Smooth muscle cell of the brain vasculature (primary cell): ENCODE data around the gene TBC1D1.

Source experiments
- DNase-seq: peaks from one replicate; pipeline ENCODE4 v3.0.0-alpha.2; 2012; ENCODE audit warnings: low read depth, low spot score

The TBC1D1 gene, protein sequence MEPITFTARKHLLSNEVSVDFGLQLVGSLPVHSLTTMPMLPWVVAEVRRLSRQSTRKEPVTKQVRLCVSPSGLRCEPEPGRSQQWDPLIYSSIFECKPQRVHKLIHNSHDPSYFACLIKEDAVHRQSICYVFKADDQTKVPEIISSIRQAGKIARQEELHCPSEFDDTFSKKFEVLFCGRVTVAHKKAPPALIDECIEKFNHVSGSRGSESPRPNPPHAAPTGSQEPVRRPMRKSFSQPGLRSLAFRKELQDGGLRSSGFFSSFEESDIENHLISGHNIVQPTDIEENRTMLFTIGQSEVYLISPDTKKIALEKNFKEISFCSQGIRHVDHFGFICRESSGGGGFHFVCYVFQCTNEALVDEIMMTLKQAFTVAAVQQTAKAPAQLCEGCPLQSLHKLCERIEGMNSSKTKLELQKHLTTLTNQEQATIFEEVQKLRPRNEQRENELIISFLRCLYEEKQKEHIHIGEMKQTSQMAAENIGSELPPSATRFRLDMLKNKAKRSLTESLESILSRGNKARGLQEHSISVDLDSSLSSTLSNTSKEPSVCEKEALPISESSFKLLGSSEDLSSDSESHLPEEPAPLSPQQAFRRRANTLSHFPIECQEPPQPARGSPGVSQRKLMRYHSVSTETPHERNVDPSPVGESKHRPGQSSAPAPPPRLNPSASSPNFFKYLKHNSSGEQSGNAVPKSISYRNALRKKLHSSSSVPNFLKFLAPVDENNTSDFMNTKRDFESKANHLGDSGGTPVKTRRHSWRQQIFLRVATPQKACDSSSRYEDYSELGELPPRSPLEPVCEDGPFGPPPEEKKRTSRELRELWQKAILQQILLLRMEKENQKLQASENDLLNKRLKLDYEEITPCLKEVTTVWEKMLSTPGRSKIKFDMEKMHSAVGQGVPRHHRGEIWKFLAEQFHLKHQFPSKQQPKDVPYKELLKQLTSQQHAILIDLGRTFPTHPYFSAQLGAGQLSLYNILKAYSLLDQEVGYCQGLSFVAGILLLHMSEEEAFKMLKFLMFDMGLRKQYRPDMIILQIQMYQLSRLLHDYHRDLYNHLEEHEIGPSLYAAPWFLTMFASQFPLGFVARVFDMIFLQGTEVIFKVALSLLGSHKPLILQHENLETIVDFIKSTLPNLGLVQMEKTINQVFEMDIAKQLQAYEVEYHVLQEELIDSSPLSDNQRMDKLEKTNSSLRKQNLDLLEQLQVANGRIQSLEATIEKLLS (N-terminal part only)

DNA sequence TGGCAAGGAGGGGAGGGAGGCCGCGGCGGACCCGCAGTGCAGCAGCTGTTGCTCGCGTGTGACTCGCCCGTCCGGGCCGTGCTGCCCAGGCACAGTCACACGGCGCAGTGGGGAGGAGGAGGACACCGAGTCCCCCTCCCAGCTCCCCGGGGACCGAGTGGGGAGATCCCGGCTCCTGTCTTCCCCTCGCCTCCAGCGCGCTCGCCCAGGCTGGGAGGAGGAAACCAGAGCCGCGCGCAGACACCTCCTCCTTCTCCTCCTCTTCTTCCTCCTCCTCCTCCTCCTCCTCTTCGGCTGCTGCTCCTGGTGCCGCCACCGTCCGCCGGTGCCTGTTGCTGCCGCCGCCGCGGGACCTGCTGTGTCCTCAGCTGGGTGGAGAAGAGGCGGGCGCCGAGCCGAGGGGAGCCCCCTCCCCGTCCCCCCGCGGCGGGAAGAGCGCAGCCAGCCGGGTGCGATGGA is at the start of gene TBC1D1:
TBC1D1 (plus strand) TSS at position 284 of the 459 bp plus-strand sequence. CDS start 11,012 bp downstream, outside the sequence.
- no peak for DNase-seq

DNA sequence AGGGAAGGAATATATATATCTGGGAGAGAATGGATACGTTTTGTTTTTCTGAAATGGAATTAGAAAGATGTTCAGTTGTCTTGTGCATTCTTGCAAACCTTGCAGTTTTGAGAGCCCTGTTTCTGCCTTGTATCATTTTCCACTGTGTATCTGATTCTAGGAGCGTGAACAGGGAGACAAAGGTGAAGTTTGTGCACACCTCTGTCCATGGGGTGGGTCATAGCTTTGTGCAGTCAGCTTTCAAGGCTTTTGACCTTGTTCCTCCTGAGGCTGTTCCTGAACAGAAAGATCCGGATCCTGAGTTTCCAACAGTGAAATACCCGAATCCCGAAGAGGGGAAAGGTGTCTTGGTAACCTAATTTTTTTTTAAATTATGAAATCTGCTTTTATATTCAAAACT is 46.7 kb upstream of the TBC1D1 start:
- no peak for DNase-seq

DNA sequence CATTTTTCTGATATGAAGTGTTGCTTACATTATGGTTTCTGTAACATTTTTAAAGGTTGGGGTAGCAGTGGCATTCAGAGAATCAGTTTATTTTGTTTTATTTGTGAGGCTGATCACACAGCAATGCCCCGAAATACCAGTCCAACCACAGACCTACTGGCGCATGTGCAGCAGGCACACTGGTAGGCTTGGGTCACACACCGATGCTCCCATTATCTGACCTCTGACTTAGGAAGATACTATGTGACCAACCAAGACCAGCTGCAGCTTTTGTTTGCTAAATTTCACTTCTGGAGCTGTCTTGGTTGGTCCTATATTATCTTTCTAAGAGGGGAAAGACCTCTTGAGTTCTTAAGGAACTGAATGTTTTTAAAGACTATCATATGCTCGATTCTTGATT is 45.7 kb upstream of the TBC1D1 start:
- no peak for DNase-seq

DNA sequence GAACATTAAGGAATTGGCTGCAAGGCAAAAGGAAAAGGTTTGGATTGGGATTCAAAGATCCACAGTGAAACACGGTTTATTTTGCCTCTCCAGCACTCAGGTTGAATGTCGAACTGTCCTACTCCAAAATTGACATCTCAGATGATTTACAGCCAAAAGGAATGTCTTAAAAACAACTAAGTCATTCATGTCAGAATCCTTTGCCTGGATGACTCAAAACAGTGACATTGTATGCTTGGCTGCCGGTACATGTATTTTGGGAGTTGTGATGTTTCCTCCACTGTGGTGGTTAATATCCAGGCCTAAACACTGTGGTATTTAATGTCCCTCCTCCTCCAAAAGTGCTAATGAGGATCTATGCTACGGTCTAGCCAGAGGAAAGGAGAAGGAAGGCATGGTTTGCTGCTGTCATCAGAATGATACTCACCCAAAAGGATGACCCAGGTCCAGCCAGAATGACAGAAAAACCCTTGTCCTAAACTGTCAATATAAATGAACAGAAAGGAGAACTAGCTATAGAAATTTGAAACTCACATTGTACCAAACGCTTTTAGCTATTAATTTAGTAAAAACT is 43.5 kb upstream of the TBC1D1 start:
- DNase-seq, result no peak

DNA sequence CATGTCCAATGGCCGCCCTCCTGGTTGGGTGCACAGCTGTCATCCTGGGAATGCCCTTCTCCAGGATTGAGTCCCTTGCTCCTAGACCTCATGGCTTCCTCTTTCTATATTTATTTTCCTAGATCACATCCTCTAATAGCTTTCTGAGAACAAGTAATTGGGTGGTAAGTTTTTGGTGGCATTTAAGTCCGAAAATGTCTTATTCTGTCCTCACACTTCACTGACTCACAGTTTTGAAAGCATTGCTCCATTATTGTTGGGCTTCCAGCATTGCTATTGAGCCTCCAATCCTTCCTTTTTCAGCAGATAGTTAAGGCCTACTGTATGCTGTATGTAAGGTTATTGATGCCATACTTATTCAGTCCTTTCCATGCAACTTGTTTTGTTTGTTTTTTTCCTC is 38.5 kb upstream of the TBC1D1 start:
- DNase-seq, result no peak

DNA sequence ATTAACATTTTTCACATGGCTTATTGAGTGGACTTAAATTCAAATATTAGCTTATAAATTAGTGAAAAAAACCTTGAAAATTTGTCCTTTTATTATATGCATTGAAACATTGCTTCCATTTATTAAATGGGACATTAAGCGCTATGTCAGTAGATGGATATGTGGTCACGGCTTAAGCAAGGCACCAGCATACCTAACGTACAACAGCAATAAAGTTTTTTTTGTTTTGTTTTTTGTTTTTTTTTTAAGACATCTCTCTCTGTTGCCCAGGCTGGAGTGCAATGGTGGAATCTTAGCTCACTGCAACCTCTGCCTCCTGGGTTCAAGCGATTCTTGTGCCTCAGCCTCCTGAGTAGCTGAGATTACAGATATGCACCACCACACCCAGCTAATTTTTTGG is 32.8 kb upstream of the TBC1D1 start:
- no peak for DNase-seq

DNA sequence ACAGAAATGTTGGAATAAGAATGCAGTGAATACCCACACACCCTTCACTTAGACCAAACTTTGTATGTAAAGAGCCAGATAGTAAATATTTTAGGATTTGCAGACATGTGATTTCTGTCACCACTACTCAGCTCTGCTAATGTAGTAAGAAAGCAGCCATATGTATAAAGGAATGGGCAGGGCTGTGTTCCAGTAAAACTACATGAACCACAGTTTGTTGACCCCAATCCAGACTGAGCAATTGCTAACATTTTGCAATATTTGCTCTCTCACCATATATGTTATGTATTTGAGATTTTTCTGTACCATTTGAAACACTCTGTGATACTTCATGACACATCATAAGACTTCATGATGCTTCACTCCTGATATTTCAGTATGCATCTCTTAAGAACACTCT is 32.0 kb upstream of the TBC1D1 start:
- DNase-seq, result no peak

DNA sequence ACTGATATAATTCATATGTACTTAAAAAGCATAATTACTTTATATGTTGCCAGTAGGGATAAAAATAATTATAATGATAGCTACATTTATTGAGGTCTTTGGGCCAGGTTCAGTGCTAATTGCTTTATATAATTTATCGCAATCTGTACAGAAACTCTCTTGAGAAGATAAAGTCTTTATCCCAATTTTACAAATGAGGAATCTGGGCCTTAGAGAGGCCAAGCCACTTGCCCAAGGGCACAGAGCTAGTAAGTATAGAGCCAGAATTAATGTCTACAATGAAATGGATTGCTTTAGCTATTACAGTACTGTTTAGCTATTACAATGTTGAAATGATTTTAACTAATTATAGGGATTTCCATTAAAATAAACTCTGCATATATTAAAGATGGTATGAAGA is 30.6 kb upstream of the TBC1D1 start:
- DNase-seq, result no peak

DNA sequence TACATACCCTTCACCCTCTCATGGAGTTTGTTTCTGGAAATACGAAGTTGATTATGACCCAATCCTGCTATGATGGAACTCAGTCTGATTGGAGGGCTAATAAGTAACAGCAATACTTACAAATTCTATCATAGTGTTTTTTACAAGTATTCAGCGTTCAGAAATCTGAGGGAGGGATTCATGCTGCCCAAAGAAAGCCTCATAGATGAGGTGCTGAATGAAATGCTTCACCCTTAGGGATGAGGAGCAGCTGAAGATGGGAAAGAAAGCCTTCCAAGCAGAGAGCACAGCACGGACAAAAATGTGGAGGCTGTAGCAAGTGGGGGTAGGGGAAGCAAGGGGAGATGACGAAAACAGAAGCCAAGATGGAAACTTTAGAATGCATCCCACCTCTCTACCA is 27.9 kb upstream of the TBC1D1 start:
- no peak for DNase-seq

DNA sequence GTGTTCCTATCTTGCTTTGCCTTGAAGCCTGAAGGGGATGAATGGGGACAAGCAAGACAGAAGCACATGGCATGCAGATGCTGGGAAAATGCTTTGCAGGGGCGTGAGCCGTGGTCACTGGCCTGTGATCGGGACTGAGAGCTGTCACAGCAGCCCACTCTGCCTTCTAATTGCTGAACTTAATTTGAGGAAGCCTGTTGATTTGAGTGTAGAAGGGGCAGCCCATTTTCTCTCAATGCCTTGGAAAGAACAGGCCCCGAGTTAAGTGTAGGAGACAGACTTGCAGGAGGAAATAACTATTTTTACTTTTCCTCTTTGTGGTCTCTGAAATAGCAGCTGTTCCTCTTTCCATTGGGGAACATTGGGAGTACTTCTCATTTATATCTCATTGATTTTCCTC is 26.1 kb upstream of the TBC1D1 start:
- DNase-seq, result no peak

DNA sequence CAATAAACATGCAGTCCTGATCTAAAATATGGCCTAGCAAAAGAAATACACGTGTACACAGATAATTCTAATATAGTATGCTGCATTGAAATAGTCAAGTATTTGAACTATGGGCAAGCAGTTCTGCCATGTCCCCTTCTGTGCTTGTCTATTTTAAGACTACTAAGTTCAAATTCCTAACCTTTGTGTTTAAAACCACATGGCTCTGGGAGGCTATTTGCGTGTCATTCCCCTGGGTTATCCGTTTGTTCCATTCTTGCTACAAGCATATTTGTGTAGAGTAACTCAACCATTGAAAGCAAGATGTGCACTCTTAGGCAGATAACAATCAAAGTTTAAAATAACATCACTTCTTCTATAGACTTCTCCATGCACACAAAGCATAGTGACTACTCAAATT is 25.4 kb upstream of the TBC1D1 start:
- DNase-seq, result peak; percentile 23

DNA sequence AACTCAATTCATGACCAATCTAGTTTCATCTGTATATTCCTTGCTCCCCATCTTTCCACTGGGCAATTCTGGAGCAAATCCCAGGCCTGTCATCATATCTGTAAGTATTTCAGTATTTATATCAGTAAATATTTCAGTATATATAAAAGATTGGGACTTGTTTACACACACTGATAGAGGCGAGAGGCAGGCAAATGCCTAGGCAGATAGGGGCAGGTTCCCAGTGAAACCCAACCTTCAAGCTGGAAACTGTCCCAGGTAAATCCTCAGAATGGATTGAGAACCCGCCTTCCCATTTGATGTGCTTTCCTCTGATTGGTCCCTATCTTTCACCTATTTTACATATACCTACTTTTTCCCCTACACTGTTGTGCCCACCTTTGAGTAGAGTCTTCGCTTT is 23.8 kb upstream of the TBC1D1 start:
- DNase-seq, result no peak

DNA sequence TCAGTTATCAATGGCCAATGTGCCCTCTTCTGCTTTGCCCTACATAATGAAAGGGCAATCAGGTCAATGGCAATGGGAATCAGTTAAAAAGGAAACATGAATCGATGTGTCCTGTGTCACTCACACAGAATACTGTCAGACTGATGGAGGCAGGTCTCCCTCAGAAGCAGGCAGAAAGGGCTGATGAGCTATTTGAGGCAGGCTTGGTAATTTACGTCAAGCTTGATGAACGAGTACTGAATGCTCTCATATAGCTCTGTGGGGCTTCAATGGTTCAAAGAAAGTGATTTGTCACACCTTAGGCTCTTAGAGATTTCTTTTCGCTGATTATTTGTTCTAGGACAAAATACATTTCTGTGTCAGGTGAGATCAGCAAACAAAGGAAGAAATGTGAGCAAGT is 22.6 kb upstream of the TBC1D1 start:
- DNase-seq, result no peak

DNA sequence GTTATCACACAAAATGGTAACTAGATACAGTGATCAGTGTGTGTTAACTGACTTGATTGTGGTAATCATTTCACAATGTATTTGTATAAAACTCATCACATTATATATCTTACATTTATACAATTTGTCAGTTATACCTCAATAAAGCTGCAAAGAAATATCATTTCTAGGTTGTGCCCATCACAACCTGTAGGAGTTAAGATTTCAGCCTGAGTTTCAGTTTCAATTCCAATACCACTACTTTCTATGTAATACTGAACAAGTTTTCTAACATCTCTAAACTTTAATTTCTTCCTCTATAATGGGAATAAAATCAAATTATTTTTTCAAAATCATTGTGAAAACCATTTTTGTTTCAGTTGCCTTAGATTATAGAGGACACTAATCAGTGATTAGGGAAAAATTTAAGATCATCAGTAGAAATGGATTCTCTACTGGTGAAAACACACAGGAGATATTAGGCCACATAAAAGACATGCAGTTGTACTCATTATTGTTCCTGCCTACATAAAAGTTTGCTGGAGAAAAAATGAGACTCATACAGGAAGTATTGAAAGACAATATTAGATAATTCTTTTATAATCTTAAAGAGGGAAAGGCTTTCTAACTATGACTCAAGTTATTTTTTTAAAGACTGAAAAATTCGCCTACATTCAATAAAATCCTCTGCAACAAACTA is 18.4 kb upstream of the TBC1D1 start:
- DNase-seq, result no peak

DNA sequence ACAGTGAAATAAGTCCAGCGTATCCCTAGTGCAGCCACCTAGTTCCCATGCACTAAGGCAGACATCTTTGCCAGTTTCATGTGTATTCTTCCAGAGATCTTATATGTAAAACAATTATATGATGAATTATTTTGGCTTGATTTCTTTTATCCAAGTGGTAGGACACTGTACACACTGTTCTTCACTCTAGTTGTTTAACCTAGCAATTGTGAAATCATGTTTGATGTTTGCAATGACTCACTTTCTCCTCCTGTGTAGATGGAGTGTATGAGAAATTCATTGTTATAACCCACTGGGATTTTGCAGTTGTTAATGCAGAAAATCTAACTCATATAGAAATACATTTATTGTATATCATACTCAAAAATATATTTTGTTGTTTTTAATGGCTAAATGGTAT is 17.5 kb upstream of the TBC1D1 start:
- peak; percentile 39 for DNase-seq

DNA sequence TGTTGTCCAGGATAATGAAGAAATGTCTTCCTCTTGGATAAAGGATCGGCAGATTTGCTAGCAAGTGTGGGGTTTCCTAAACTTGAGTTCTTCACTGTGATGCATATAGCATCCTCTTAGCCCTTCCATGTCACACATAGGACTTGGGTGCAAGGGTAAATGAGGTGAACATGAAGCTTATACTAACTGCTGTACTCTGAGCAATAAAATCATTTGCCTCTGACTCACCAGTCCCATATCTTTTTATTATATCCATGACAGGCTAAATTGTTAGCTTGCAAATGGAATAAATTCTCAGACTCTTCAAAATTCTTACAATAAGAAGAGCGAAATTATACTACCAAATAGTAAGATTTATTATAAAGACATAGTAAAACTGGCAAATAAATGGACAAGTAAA is 14.7 kb upstream of the TBC1D1 start:
- no peak for DNase-seq

DNA sequence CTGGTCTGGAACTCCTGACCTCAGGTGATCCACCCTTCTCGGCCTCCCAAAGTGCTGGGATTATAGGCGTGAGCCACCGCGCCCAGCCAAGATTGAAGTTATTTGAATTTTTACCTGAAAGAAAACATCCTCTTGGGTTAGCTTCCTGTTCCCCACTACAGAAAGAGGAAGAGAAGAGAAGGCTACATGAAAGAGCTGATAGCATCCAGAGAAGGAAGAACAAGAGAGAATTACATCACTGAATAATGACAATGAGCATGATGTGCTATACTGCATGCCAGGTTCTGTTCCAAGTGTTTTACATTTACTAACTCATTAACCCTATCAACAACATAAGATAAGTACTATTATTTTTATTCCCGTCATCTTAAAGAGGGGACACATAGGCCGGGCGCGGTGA is 11.5 kb upstream of the TBC1D1 start:
- DNase-seq, result no peak

DNA sequence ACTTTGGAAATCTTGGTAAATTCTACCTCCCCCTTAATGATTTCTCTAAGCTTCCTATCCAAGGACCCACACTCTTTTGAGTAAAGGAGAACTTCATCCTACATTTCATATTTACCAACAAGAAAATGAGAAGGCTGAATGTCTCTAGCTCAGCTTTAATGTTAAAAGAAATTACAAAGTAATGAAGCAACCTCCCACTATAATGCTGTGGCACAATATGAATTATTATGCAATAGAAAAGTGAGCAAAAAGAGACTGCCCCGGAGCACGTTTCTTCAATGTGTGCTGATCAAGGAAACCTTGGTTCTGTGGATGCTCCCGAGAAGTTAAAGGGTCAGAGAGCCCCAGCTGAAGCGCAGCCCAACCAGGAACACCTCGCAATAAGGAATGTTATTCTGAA is 9.1 kb upstream of the TBC1D1 start:
- no peak for DNase-seq

DNA sequence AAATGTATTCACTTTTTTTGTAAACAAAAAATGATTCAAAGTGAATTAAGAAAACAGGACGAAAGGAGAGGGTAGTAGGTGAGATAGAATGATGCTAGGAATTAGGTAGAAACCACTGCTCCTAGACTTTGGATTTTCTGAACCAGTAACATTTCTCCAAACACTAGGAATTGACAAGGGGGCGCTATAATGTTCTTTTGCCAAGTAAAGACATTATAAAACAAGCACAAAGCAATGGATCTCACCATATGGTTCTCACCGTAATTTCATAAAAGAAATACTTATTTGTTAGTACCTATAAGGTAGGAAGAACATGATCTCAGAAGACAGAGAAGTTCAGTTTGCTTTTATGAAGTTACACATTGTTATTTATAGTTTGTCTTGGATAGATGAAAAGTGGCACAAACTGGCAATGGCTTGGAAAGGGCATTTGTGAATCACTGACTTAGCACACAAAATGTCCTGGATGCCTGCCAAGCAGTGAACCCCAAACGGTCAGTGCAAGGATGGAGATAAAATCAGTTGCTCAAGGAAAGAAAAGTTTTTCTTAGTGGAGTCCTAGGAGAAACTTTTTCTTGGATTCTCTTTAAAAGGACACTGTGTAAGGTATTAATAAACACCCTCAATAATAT is 8.1 kb upstream of the TBC1D1 start:
- DNase-seq, result no peak

DNA sequence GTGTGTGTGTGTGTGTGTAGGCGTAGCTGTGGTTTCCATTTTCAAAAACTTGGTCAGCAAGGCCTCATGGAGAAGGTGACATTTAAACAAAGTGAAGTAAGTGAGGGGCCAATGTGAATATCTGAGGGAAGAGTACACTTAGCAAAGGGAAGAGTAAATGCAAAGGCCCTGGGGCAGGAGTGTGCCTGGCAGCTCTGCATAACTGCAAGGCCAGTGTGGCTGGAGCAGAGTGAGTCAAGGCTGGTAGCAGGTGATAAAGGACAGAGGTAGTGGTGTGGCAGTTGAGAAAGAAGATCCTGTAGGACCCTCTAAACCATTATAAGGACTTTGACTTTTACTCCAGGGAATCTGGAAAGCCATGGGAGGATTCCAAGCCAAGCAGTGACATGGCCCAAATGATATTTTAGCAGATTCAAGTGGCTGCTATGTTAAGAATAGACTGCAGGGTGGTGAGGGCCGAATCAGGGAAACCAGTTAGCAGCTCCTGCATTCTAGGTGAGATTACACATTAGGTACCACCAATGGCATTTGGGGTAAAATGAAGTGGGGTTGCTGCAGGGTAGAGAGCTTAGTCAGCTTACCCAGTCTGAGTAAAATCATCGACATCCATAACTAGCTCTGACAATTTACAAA is 5.9 kb upstream of the TBC1D1 start:
- no peak for DNase-seq
